ENCODE results near the gene EEIG1.

- TF ChIP-seq CTCF (IDR thresholded peaks at IDR 0.05) (no peak), EZH2 (IDR thresholded peaks at IDR 0.05; ENCODE audit: borderline replicate concordance, insufficient read depth, low read depth, low read length, poor library complexity, severe bottlenecking) (no peak)
Observed at GRCh38 chr9:128001151-128001778, 20.5 kb upstream of the EEIG1 start.

All from B cell (primary cell).